Parathyroid adenoma (tissue), 2 donors: Measurements from ENCODE around the gene FFAR2.

Source experiments
- H2AFZ ChIP-seq: fragments of 300-600 bp; sonication (generic); one replicate; pipeline ENCODE4 v1.7.0; 2017; ENCODE audit warnings: antibody characterized with exemption, mild to moderate bottlenecking
- H3K27ac ChIP-seq: fragments of 300-600 bp; sonication (generic); one replicate; pipeline ENCODE4 v1.7.0; 2017
- H3K27me3 ChIP-seq: fragments of 300-600 bp; sonication (generic); one replicate; pipeline ENCODE4 v1.7.0; 2017; ENCODE audit warnings: low read length; ENCODE audit not compliant: control insufficient read depth, insufficient read depth
- H3K36me3 ChIP-seq: fragments of 300-600 bp; sonication (generic); one replicate; pipeline ENCODE4 v1.7.0; 2017; ENCODE audit warnings: low read length; ENCODE audit not compliant: control insufficient read depth, insufficient read depth
- H3K4me1 ChIP-seq: fragments of 300-600 bp; sonication (generic); one replicate; pipeline ENCODE4 v1.7.0; 2017; ENCODE audit warnings: control low read depth
- H3K4me2 ChIP-seq: fragments of 300-600 bp; sonication (generic); one replicate; pipeline ENCODE4 v1.7.0; 2017; ENCODE audit warnings: low read length
- H3K4me3 ChIP-seq: fragments of 300-600 bp; sonication (generic); one replicate; pipeline ENCODE4 v1.7.0; 2017; ENCODE audit warnings: low read depth, low read length
- H3K79me2 ChIP-seq: fragments of 300-600 bp; sonication (generic); one replicate; pipeline ENCODE4 v1.7.0; 2017; ENCODE audit warnings: control low read depth
- H3K9ac ChIP-seq: fragments of 300-600 bp; sonication (generic); one replicate; pipeline ENCODE4 v1.7.0; 2017; ENCODE audit warnings: mild to moderate bottlenecking
- H3K9me3 ChIP-seq: fragments of 300-600 bp; sonication (generic); one replicate; pipeline ENCODE4 v1.7.0; 2017; ENCODE audit warnings: low read length; ENCODE audit not compliant: control insufficient read depth
- TF ChIP-seq, protein P1 (sequence below): fragments of 300-600 bp; sonication (generic); IDR thresholded peaks from one replicate; pipeline ENCODE4 v1.7.0; 2017; ENCODE audit warnings: antibody characterized with exemption, mild to moderate bottlenecking
- donor health status: primary hyperparathyroidism.

Gene FFAR2

DNA sequence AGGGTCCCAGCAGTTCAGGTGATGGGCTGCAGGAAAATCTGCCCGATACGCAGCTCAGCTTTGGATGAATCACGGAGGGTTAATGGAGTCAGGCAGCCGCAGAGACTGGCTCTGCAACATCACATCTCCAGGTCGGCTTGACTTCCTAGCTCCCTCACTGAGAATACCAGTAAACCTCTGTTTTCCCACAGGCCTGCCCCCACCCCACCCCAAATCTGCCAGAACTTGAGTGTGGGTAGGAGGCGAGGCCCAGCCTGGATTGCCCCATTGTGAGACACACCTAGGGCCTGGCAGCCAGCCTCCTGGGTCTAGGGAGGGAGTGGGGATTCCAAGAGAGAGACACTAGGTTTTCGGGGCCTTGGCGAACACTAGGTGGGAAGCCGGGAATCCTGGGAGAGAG is 45.9 kb downstream of the FFAR2 start:
- Histone ChIP-seq H3K27ac (no peak overlapping the region), H3K9me3 (no peaks in the 10 kb centered on the region), H3K27me3 (no peaks in the 10 kb centered on the region), H3K4me2 (no peak overlapping the region), H3K9ac (no peak overlapping the region), H3K4me3 (no peak overlapping the region), H2AFZ (no peak overlapping the region), H3K4me1 (peaks cover 6% of the 10 kb centered on the region), H3K79me2 (no peaks in the 10 kb centered on the region), H3K36me3 (no peaks in the 10 kb centered on the region)
- TF ChIP-seq, protein P1, sequence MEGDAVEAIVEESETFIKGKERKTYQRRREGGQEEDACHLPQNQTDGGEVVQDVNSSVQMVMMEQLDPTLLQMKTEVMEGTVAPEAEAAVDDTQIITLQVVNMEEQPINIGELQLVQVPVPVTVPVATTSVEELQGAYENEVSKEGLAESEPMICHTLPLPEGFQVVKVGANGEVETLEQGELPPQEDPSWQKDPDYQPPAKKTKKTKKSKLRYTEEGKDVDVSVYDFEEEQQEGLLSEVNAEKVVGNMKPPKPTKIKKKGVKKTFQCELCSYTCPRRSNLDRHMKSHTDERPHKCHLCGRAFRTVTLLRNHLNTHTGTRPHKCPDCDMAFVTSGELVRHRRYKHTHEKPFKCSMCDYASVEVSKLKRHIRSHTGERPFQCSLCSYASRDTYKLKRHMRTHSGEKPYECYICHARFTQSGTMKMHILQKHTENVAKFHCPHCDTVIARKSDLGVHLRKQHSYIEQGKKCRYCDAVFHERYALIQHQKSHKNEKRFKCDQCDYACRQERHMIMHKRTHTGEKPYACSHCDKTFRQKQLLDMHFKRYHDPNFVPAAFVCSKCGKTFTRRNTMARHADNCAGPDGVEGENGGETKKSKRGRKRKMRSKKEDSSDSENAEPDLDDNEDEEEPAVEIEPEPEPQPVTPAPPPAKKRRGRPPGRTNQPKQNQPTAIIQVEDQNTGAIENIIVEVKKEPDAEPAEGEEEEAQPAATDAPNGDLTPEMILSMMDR, result no peak

DNA sequence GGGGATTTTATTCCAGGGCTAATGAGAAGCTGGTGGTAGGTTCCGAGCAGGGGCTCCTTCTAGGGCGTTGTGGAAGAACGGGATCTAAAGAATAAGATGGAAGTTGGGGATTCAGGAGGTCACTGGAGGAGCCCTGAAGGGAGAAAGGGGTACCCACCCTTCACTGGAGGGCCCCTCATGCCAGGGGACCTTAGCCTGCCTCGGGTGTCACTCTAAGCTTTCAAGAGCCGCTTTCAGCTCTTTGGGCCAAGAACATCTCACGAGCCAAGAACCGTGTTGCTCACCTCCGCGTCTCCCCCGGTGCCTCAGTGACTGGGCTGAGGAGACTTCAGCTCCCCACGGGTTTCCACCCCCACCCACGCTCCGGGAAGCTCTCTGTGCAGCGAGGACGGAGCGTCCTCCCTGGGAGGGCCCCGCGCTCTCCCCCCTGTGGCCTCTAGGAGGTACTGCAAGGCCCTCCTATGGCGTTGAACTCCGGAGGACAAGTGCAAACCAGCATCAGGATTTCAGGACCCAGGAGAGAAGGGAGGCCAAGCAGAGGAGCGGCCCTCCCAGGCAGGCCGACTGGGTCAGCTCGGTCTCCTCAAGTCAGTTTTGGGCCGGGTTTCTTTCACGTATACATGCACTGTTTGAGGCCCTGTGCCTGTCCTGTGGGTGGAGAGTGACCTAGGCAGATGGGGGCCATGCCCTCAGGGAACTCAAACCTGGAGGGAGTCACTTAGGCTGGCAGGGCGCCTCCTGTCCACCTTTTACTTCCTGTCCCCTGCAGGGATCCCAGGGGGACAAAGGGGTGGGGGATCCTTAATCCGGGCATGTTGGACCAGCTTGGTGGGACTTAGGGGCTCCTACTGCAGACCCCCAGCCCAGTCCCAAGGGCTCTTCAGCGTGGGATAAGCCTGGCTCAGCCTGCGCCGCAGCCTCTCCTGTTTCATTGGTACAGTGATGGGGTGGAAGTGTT is 47.3 kb downstream of the FFAR2 start:
- peaks cover 19% of the 10 kb centered on the region for H3K4me1 ChIP-seq
- no peak overlapping the region for H3K4me2 ChIP-seq
- no peaks in the 10 kb centered on the region for H3K27me3 ChIP-seq
- no peak overlapping the region for H3K4me3 ChIP-seq
- H3K9me3 ChIP-seq, result no peaks in the 10 kb centered on the region
- TF ChIP-seq, protein P1, result peak; percentile 98
- H3K79me2 ChIP-seq, result no peaks in the 10 kb centered on the region
- peak overlapping the region; percentile 72 for H2AFZ ChIP-seq
- H3K27ac ChIP-seq, result no peak overlapping the region
- no peak overlapping the region for H3K9ac ChIP-seq
- H3K36me3 ChIP-seq, result no peaks in the 10 kb centered on the region

DNA sequence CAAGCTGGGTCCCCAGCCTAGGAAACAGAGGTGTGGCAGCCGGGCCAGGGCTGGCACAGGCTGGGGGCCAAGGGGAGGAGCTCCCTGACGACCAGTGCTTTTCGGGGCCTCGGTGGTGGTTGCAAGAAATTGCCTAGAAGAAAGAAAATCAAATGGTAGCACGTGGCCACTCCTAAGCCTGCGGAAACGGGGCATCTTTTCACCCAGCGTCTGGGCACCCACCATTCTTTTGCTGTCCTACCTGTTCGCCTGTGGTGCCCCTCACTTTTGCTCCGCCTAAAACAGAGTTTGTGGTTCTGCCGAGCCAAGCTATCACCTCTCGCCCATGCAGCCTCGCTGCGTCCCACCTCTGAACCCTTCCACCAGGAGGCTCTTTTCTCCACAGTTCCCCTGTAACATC is 49.3 kb downstream of the FFAR2 start:
- peaks cover 36% of the 10 kb centered on the region for H3K4me1 ChIP-seq
- no peak overlapping the region for H3K9ac ChIP-seq
- H3K27me3 ChIP-seq, result no peaks in the 10 kb centered on the region
- H3K27ac ChIP-seq, result no peak overlapping the region
- no peak overlapping the region for H3K4me3 ChIP-seq
- TF ChIP-seq, protein P1, result no peak
- H3K4me2 ChIP-seq, result no peak overlapping the region
- H3K79me2 ChIP-seq, result no peaks in the 10 kb centered on the region
- no peaks in the 10 kb centered on the region for H3K9me3 ChIP-seq
- H3K36me3 ChIP-seq, result no peaks in the 10 kb centered on the region
- H2AFZ ChIP-seq, result no peak overlapping the region

DNA sequence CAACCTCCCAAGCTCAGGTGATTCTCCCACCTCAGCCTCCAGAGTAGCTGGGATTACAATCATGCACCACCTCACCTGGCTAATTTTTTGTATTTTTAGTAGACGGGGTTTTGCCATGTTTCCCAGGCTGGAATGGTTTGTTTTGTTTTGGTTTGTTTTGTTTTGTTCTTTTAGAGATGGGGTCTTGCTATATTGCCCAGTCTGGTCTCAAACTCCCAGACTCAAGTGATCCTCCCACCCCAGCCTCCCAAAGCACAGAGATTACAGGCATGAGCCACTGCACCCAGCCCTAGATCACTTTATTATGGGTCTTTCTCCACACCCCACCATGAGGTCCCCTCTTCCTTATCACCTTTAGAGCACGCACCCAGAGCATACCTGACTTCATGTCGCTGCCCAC is 50.2 kb downstream of the FFAR2 start:
- Histone ChIP-seq H3K9ac (no peak overlapping the region), H3K9me3 (no peaks in the 10 kb centered on the region), H3K4me3 (no peak overlapping the region), H3K4me2 (no peak overlapping the region), H2AFZ (no peak overlapping the region), H3K36me3 (no peaks in the 10 kb centered on the region), H3K79me2 (no peaks in the 10 kb centered on the region), H3K27ac (no peak overlapping the region), H3K4me1 (peaks cover 36% of the 10 kb centered on the region), H3K27me3 (no peaks in the 10 kb centered on the region)
- TF ChIP-seq, protein P1, result no peak
